GM23248 (cell line): ENCODE data around the gene RPS26. TPM values are rescaled to one million over a fixed set of nuclear protein-coding genes. Genes with fewer than 3 reads are reported as not detected.
A peak's percentile ranks its signal among the peaks of the same experiment; 100 is the strongest.

ENCODE experiments used
- DNase-seq: peaks from one replicate; pipeline ENCODE4 v3.0.0-alpha.2; 2015
- H2AFZ ChIP-seq: fragments of 200-600 bp; sonication (generic); 2 replicates; pipeline ENCODE4 v1.6.1; 2016; ENCODE audit warnings: antibody characterized with exemption
- H3F3A ChIP-seq: fragments of 200-600 bp; sonication (generic); 2 replicates; pipeline ENCODE4 v1.6.1; 2016; ENCODE audit warnings: mild to moderate bottlenecking, antibody characterized with exemption, mixed run types; ENCODE audit not compliant: insufficient read depth
- H3K27ac ChIP-seq: fragments of 200-600 bp; sonication (generic); 2 replicates; pipeline ENCODE4 v1.5.1; 2016; ENCODE audit warnings: mild to moderate bottlenecking
- H3K27me3 ChIP-seq: fragments of 200-600 bp; sonication (generic); replicated peaks from 2 replicates; pipeline ENCODE4 v1.6.1; 2016; ENCODE audit warnings: mild to moderate bottlenecking; ENCODE audit not compliant: insufficient read depth
- H3K36me3 ChIP-seq: fragments of 200-600 bp; sonication (generic); 2 replicates; pipeline ENCODE4 v1.6.1; 2016; ENCODE audit warnings: low read depth, mild to moderate bottlenecking
- H3K4me1 ChIP-seq: fragments of 200-600 bp; sonication (generic); 2 replicates; pipeline ENCODE4 v1.6.1; 2016; ENCODE audit warnings: mild to moderate bottlenecking; ENCODE audit not compliant: insufficient read depth
- H3K4me2 ChIP-seq: fragments of 200-600 bp; sonication (generic); one replicate; pipeline ENCODE4 v1.6.1; 2016; ENCODE audit warnings: mild to moderate bottlenecking; ENCODE audit not compliant: unreplicated experiment
- H3K4me3 ChIP-seq: fragments of 200-600 bp; sonication (generic); 2 replicates; pipeline ENCODE4 v1.5.1; 2016; ENCODE audit warnings: mild to moderate bottlenecking
- H3K79me2 ChIP-seq: fragments of 200-600 bp; sonication (generic); 2 replicates; pipeline ENCODE4 v1.6.1; 2016; ENCODE audit warnings: mild to moderate bottlenecking; ENCODE audit not compliant: insufficient read depth
- H3K9ac ChIP-seq: fragments of 200-600 bp; sonication (generic); 2 replicates; pipeline ENCODE4 v1.6.1; 2016; ENCODE audit warnings: mild to moderate bottlenecking
- H3K9me2 ChIP-seq: fragments of 200-600 bp; sonication (generic); 2 replicates; pipeline ENCODE4 v1.6.1; 2016; ENCODE audit warnings: mixed run types, mild to moderate bottlenecking, moderate library complexity; ENCODE audit not compliant: insufficient read depth
- H3K9me3 ChIP-seq: fragments of 200-600 bp; sonication (generic); one replicate; pipeline ENCODE4 v1.6.1; 2017; ENCODE audit warnings: low read depth
- H4K20me1 ChIP-seq: fragments of 200-600 bp; sonication (generic); 2 replicates; pipeline ENCODE4 v1.6.0; 2016; ENCODE audit not compliant: insufficient read depth
- EZH2 ChIP-seq: fragments of 200-600 bp; sonication (generic); IDR thresholded peaks from 2 replicates; pipeline ENCODE4 v1.6.1; 2018; ENCODE audit warnings: antibody characterized with exemption, mild to moderate bottlenecking; ENCODE audit not compliant: insufficient read depth, poor library complexity, severe bottlenecking
- EZH2phosphoT487 ChIP-seq: fragments of 200-600 bp; sonication (generic); IDR thresholded peaks from 2 replicates; pipeline ENCODE4 v1.6.1; 2018; ENCODE audit warnings: antibody characterized with exemption, moderate library complexity, mild to moderate bottlenecking, low read depth; ENCODE audit not compliant: insufficient read depth
- WGBS, 2 experiments: methylation state at CpG; one replicate each; pipeline ENCODE4 v1.1.6; 2015 to 2017; ENCODE audit warnings: low lambda C conversion rate in 2 of 2, low coverage in 1 of 2; ENCODE audit errors: missing lambda C conversion rate in 2 of 2; 5-methylcytosine and 5-hydroxymethylcytosine counted together
- in situ Hi-C: fragments of 300-500 bp; cut with MboI; formaldehyde crosslinking; loops from 2 replicates; pipeline ENCODE4 v1.15.0; 2020
- polyA plus RNA-seq: library from polyadenylated mRNA; unstranded; fragments of >200 nt; fragmentation: Nextera tagmentation; extraction: Ambion mirVana; gene quantifications from 2 replicates; pipeline ENCODE4 v1.2.1, GENCODE V29; 2016
- total RNA-seq: library from RNA; depleted of rRNA; stranded (reverse); fragments of >200 nt; shearing (Covaris generic); gene quantifications from 2 replicates; pipeline ENCODE4 v1.2.3, GENCODE V29; 2014

The RPS26 gene
- total and polyA plus RNA-seq, 2 experiments from 2014 or later = 271 to 1,155 TPM

DNA sequence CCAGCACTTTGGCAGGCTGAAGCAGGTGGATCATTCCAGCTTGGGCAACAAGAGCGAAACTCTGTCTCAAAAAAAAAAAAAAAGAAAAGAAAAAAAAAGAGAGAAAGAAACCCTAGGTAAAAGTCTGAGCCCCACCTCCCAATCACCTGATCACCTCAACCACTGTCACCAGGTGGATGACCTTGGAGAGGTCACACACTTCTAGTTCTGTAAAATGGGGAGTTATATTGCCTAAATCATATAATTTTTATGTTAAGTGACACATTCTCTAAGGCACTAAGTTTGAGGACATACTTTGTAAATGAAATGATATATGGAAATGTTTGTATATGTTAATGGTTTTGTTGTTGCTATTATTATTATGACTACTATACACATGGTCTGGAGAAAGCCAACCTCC is 36.7 kb downstream of the RPS26 start:
- H3K9ac ChIP-seq = no peak overlapping the region
- no peaks in the 10 kb centered on the region; the same call in 1 of the 2 replicates for H3K27me3 ChIP-seq
- no peak overlapping the region for H3K4me3 ChIP-seq
- no peak for DNase-seq
- no peaks in the 10 kb centered on the region for H3K9me3 ChIP-seq
- TF ChIP-seq EZH2 = no peak
- TF ChIP-seq EZH2phosphoT487 = no peak
- H3F3A ChIP-seq = peaks cover 6% of the 10 kb centered on the region
- H3K27ac ChIP-seq = no peak overlapping the region
- no peaks in the 10 kb centered on the region for H3K9me2 ChIP-seq
- H4K20me1 ChIP-seq = no peaks in the 10 kb centered on the region
- H3K4me2 ChIP-seq = no peak overlapping the region
- H3K79me2 ChIP-seq = no peaks in the 10 kb centered on the region
- 100% methylated on average over 1 of the region's 1 CpG for WGBS, 2 experiments
- H2AFZ ChIP-seq = peak overlapping the region; percentile 91
- H3K4me1 ChIP-seq = no peaks in the 10 kb centered on the region
- no peaks in the 10 kb centered on the region for H3K36me3 ChIP-seq
- in situ Hi-C loops = no loop called here

DNA sequence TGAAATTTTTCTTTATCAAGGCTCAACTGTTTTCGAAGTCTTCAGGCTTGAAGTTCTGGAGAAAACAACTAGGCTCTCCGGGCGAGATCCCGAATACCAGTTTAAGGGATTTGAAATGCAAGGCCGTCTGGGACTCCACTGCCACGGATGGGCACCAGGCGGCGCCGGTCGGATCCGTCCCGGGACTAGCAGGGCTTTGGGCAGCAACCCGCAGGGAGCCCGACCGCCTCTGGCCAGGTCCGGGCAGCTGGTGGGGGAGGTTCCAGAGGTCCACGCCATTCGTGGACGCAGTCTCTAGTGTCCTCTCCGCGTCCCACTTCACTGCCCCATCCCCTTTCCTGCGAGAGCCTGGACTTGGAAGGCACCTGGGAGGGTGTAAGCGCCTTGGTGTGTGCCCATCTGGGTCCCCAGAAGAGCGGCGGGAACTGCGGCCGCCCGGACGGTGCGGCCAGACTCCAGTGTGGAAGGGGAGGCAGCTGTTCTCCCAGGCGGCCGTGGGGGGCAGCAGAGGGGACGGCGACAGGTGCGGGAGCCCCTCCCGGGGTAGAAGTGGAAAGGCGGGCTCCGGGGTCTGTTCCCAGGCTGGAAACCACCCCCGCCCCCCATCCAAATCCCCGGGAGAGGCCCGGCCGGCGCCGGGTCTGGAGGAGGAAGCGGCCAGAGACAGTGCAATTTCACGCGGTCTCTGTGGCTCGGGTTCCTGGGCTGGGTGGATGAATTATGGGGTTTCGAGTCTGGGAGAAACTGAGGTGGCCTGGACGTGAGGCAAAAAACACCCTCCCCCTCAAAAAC is 37.4 kb downstream of the RPS26 start:
- no peaks in the 10 kb centered on the region for H3K9me3 ChIP-seq
- peaks cover 6% of the 10 kb centered on the region for H3F3A ChIP-seq
- H3K27ac ChIP-seq = peak overlapping the region; percentile 19; the same call in 1 of the 2 replicates
- TF ChIP-seq EZH2phosphoT487 (no peak), EZH2 (no peak)
- in situ Hi-C loops = no loop called here
- H3K9ac ChIP-seq = peak overlapping the region; percentile 60
- no peaks in the 10 kb centered on the region for H3K36me3 ChIP-seq
- H3K4me1 ChIP-seq = no peaks in the 10 kb centered on the region
- H3K79me2 ChIP-seq = no peaks in the 10 kb centered on the region
- peak overlapping the region; percentile 91 for H2AFZ ChIP-seq
- WGBS, 2 experiments = 1 to 2% methylated on average over 42 to 49 of the region's 50 CpGs
- no peaks in the 10 kb centered on the region for H3K9me2 ChIP-seq
- H4K20me1 ChIP-seq = no peaks in the 10 kb centered on the region
- peak overlapping the region; percentile 90 for H3K4me2 ChIP-seq
- H3K27me3 ChIP-seq = no peaks in the 10 kb centered on the region; the same call in 1 of the 2 replicates
- H3K4me3 ChIP-seq = peak overlapping the region; percentile 75
- peak; percentile 93 for DNase-seq

DNA sequence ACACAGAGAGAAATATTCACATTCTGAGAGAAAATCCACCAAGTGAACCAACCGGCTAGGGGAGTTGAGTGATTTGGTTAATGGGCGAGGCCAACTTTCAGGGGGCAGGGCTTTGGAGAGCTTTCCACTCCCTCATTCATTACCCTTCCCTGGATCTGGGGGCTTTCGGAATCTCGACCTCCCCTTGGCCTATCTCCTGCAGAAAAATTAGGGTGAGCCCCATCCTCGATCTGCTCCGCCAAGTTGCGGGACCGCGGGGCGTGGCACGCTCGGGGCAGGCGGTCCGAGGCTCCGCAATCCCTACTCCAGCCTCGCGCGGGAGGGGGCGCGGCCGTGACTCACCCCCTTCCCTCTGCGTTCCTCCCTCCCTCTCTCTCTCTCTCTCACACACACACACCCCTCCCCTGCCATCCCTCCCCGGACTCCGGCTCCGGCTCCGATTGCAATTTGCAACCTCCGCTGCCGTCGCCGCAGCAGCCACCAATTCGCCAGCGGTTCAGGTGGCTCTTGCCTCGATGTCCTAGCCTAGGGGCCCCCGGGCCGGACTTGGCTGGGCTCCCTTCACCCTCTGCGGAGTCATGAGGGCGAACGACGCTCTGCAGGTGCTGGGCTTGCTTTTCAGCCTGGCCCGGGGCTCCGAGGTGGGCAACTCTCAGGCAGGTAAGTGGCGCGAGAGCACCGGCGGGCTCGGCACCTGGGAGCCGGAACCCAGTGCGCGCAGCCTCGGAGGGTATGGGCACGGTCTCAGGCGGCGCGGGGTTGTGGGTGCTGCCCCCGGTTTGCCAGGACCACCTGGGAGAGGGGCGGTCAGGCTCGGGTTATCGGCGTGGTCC is 38.2 kb downstream of the RPS26 start, which contains the start of gene ERBB3:
TSS of gene ERBB3 (plus strand) at position 443 of the 833 bp plus-strand sequence. CDS start at position 579, 136 bp downstream.
- Histone ChIP-seq H3K4me3 (peak within 1 kb of the TSS; percentile 75), H3K79me2 (no peaks in the 10 kb centered on the region), H3K9me2 (no peaks in the 10 kb centered on the region), H3K27me3 (no peaks in the 10 kb centered on the region; the same call in 1 of the 2 replicates), H4K20me1 (no peaks in the 10 kb centered on the region), H2AFZ (peak within 1 kb of the TSS; percentile 91), H3K36me3 (no peaks in the 10 kb centered on the region), H3K4me2 (peak within 1 kb of the TSS; percentile 90), H3F3A (peaks cover 6% of the 10 kb centered on the region), H3K27ac (peak within 1 kb of the TSS; percentile 19; the same call in 1 of the 2 replicates), H3K9me3 (no peaks in the 10 kb centered on the region), H3K9ac (peak within 1 kb of the TSS; percentile 60), H3K4me1 (no peaks in the 10 kb centered on the region)
- peak; percentile 90 for DNase-seq
- WGBS, 2 experiments = 0 to 1% methylated on average over 38 to 59 of the region's 59 CpGs
- in situ Hi-C loops = no loop called here
- no peak for TF ChIP-seq EZH2
- no peak for TF ChIP-seq EZH2phosphoT487

DNA sequence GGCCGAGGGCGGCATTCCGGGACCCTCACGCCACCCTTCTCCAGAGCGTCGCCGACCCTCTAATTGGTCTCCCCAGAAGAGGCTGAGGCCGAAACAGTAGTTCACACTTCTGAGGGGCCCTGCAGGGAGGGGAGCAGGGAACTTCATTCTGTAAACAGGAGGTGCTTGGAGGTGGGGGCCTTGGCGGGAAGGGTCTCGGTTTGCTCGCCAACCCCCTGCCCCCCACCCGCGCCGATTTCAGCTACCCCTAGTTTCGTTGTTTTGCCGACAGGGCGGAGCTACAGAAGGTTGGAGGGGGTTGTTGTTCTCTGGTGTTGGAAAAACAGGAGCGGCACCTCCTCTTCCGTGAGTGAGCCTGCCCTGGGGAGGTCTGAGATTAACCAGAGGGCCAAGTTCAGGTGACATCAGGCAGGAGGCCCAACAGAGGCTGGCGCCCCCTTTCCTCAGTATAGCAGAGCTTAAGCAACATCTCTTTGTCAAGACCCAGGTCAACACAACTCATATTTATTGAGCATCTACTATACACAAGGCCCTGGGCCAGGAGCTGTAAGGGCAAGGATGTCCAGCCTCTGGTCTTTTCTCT is 38.9 kb downstream of the RPS26 start:
- Histone ChIP-seq H3K27ac (no peak overlapping the region), H3K27me3 (no peaks in the 10 kb centered on the region; the same call in 1 of the 2 replicates), H3K9me3 (no peaks in the 10 kb centered on the region), H3K79me2 (no peaks in the 10 kb centered on the region), H3K4me3 (peak overlapping the region; percentile 75), H3K9ac (no peak overlapping the region), H3K9me2 (no peaks in the 10 kb centered on the region), H3K36me3 (no peaks in the 10 kb centered on the region), H4K20me1 (no peaks in the 10 kb centered on the region), H3K4me1 (no peaks in the 10 kb centered on the region), H3F3A (peaks cover 6% of the 10 kb centered on the region), H2AFZ (peak overlapping the region; percentile 91), H3K4me2 (peak overlapping the region; percentile 90)
- in situ Hi-C loops = no loop called here
- TF ChIP-seq EZH2 (no peak), EZH2phosphoT487 (no peak)
- peak; percentile 2 for DNase-seq
- WGBS, 2 experiments = 32 to 36% methylated on average over 20 of the region's 20 CpGs
